CD4-positive, alpha-beta memory T cell (primary cell): ENCODE data around the gene FOXL3. TPM values are rescaled to one million over a fixed set of nuclear protein-coding genes. Genes with fewer than 3 reads are reported as not detected.

ENCODE experiments used
- CTCF ChIA-PET: fragments of 350-600 bp; sonication (Branson Sonifier 250); formaldehyde crosslinking; loops from one replicate; lab custom pipeline; 2021; ENCODE audit warnings: inconsistent platforms; ENCODE audit not compliant: partially characterized antibody; lab: Charles Lee
- POLR2A ChIA-PET: fragments of 350-600 bp; sonication (Branson Sonifier 250); formaldehyde crosslinking; loops from one replicate; lab custom pipeline; 2021; ENCODE audit not compliant: partially characterized antibody; lab: Charles Lee
- DNase-seq, 5 donors: peaks; one replicate each; pipeline versions ENCODE4 v3.0.0 to v3.0.0-alpha.2; 2020 to 2022; ENCODE audit warnings: mixed read lengths in 1 of 5
- H3K27ac ChIP-seq: one replicate; pipeline ENCODE4 v1.7.0; 2013; ENCODE audit warnings: low read depth, low read length
- H3K27me3 ChIP-seq: 2 replicates; pipeline ENCODE4 v1.7.0; 2013; ENCODE audit warnings: mild to moderate bottlenecking, low read length, moderate library complexity; ENCODE audit not compliant: insufficient read depth
- H3K36me3 ChIP-seq: 2 replicates; pipeline ENCODE4 v1.7.0; 2013; ENCODE audit warnings: mild to moderate bottlenecking, low read length, moderate library complexity; ENCODE audit not compliant: insufficient read depth
- H3K4me1 ChIP-seq: 2 replicates; pipeline ENCODE4 v1.7.0; 2013; ENCODE audit warnings: mild to moderate bottlenecking, low read length, moderate library complexity; ENCODE audit not compliant: insufficient read depth
- H3K4me3 ChIP-seq, 2 donors: one replicate each; pipeline ENCODE4 v1.7.0; 2013; ENCODE audit warnings: low read length in 2 of 2, mild to moderate bottlenecking in 1 of 2
- H3K9me3 ChIP-seq, 2 donors: one replicate each; pipeline ENCODE4 v1.7.0; 2013; ENCODE audit warnings: low read length in 2 of 2, control low read depth in 1 of 2; ENCODE audit not compliant: control insufficient read depth in 1 of 2
- H3K27ac Mint-ChIP-seq, 7 donors: one replicate each; pipeline ENCODE4 v1.8.0; 2020 to 2021; ENCODE audit warnings: mixed read lengths in 7 of 7, mild to moderate bottlenecking in 6 of 7, inconsistent platforms in 3 of 7, moderate library complexity in 3 of 7
- H3K27me3 Mint-ChIP-seq, 2 donors: one replicate each; pipeline ENCODE4 v1.8.0; 2020 to 2021; ENCODE audit warnings: mixed read lengths in 2 of 2
- H3K36me3 Mint-ChIP-seq, 2 donors: one replicate each; pipeline ENCODE4 v1.8.0; 2020 to 2021; ENCODE audit warnings: mixed read lengths in 2 of 2, inconsistent platforms in 1 of 2, mild to moderate bottlenecking in 1 of 2
- H3K4me1 Mint-ChIP-seq, 4 donors: one replicate each; pipeline ENCODE4 v1.8.0; 2020 to 2021; ENCODE audit warnings: mixed read lengths in 4 of 4, mild to moderate bottlenecking in 1 of 4
- H3K4me3 Mint-ChIP-seq, 8 donors: one replicate each; pipeline ENCODE4 v1.8.0; 2020 to 2021; ENCODE audit warnings: mixed read lengths in 8 of 8, mild to moderate bottlenecking in 7 of 8, moderate library complexity in 6 of 8, inconsistent platforms in 3 of 8
- H3K9me3 Mint-ChIP-seq, 8 donors: one replicate each; pipeline ENCODE4 v1.8.0; 2020 to 2021; ENCODE audit warnings: mixed read lengths in 8 of 8, mild to moderate bottlenecking in 5 of 8, inconsistent platforms in 3 of 8, moderate library complexity in 1 of 8
- intact Hi-C: fragments of 100-400 bp; cut with micrococcal nuclease; formaldehyde crosslinking; loops from one replicate; pipeline ENCODE4 v1.15.1; 2023
- polyA plus RNA-seq, 2 donors: library from polyadenylated mRNA; unstranded; fragments of 300-500 nt; fragmentation: Illumina TruSeq; gene quantifications; one replicate each; pipeline ENCODE4 v1.2.3, GENCODE V29; 2021
- total RNA-seq, 2 experiments: library from RNA; stranded (reverse); gene quantifications; one replicate each; pipeline ENCODE4 v1.2.3, GENCODE V29; 2021

Gene FOXL3
- total and polyA plus RNA-seq, 4 experiments from 2014 or later = not detected

DNA sequence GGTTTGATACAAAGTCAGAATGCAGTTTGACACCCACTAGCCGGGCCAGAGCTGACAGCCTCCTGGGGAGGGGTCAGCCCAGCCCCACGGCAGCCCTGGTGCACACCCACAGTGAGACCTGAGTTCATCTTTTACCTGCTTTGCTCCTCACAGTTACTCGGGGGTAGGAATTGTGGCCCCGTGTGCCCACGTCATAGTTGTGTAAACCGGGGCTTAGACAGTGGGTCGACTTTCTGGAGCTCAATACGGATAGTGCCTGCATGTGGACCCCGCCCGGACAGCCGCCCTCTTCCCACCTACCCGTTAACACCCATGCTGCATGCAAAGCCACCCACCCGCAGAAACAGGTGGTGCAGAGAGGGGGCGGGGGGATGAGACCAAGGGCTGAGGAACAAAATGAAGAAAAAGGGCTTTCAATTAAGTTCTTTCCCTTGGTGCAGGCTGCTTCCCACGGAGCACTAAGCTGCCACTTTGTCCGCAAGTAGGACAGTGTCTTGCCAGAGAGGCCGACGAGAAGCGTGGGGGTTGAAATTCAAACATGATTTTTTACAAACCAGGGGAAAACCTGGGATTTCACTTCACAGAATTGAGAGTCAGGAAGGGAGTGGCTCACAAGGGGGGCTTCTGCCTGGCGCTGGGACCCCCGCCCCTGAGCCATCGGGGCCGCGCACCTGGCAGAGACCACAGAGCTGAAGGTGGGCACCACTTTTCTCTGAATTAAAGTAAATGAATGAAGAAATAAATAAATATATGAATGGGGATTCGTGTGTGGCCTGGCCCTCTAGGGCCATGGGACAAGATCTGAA is 24.6 kb upstream of the FOXL3 start:
- Histone ChIP-seq H3K4me3 (no peak overlapping the region), H3K27me3 (no peaks in the 10 kb centered on the region), H3K27ac (no peak overlapping the region), H3K36me3 (no peaks in the 10 kb centered on the region), H3K9me3 (no peaks in the 10 kb centered on the region), H3K4me1 (no peaks in the 10 kb centered on the region)
- Mint-ChIP-seq H3K4me1 (peaks cover 0 to 6% (median 4%) of the 10 kb centered on the region in 4 donors), H3K27ac (peak overlapping the region in 2 of 7 donors; percentile 46 to 75), H3K9me3 (peaks cover 0 to 13% (median 3%) of the 10 kb centered on the region in 8 donors), H3K4me3 (no peak overlapping the region), H3K27me3 (no peaks in the 10 kb centered on the region), H3K36me3 (no peaks in the 10 kb centered on the region)
- ChIA-PET POLR2A (no interaction called here), CTCF (no interaction called here)
- intact Hi-C loops = no loop called here
- DNase-seq = no peak

DNA sequence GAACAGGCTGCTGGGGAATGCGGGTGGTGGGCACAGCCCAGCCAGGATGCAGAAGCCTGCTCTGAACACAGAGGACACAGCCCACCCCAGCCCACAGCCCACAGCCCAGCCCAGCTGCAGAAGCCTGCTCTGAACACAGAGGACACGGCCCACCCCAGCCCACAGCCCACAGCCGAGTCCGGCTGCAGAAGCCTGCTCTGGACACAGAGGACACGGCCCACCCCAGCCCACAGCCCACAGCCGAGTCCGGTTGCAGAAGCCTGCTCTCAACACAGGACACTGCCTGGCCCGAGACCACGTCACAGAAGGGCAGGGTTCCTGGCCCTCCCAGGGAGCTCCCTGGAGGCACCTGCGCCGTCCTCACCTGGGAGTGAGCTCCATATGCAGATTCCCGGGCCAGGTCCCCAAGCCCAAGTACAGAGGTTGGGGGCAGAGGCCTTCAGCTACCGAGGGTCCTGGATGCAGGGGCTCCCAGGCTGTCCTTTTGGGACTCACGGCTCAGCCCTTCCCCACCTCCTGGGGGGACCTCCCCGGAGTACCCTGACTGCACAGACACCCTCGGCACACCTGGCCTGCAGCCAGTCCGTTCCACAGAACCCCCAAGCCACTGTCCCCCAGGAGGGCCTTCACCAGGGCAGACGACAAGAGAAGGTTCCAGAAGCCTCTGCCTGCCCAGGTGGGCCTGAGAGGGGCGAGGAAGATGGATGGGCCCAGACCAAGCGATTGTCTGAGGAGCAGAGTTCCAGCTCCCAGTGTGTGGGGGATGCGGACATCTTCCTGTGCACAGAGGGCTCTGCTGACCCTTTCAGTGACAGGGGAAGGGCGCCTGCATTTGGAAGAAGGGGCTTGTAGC is 23.7 kb upstream of the FOXL3 start:
- Mint-ChIP-seq H3K36me3 (no peaks in the 10 kb centered on the region), H3K27ac (no peak overlapping the region), H3K27me3 (no peaks in the 10 kb centered on the region), H3K9me3 (peaks cover 0 to 13% (median 3%) of the 10 kb centered on the region in 8 donors), H3K4me3 (no peak overlapping the region), H3K4me1 (peaks cover 0 to 6% (median 4%) of the 10 kb centered on the region in 4 donors)
- H3K9me3 ChIP-seq = no peaks in the 10 kb centered on the region
- ChIA-PET CTCF (no interaction called here), POLR2A (no interaction called here)
- no peaks in the 10 kb centered on the region for H3K4me1 ChIP-seq
- H3K27me3 ChIP-seq = no peaks in the 10 kb centered on the region
- H3K36me3 ChIP-seq = no peaks in the 10 kb centered on the region
- H3K4me3 ChIP-seq = no peak overlapping the region
- DNase-seq = no peak
- no peak overlapping the region for H3K27ac ChIP-seq
- intact Hi-C loops = no loop called here

DNA sequence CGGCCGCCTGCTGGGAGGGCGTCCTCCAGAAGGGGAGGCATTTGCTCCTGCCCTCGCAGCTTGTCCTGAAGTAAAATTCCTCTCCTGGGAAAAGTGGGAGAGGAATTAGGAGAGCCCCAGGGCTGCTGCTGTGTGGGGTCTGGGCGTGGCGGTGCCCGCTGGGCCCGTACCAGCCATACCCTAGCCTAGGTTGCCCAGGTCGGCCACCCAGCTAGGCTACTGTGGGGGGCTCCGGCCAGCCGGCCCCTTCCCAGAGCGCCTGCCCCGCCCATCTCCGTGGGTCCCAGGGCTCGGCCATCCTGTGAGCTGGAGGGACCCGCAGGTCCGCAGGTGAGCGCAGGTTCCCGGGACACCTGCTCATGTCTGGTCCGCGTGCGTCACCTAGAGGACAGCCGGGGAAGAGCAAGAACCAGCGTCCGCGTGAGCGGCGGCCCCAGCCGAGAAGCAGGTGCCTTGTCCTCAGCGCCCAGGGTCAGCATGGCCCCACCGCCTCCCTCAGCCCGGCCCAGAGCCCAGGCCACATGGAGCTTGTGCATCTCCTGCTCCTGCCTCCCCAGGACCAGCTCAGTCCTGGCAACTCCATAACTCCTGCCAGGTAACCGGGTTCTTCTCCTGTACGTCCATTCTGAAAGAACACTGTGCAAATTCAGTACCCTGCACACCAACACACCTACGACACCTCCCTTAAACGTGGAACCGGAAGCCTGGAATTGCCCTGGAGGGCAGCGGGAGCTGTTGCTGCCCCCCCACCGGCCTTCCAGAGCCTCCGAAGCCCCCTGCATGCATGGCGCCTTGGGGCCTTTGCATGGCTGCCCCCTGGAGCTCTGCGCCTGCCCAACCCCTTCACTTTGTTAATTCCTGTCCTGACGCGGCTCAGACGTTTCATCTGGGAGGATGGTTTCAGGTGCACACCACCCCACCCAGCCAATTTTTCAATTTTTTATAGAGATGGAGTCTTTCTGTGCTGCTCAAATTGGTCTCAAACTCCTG is 22.8 kb upstream of the FOXL3 start:
- CTCF ChIA-PET = no interaction called here

DNA sequence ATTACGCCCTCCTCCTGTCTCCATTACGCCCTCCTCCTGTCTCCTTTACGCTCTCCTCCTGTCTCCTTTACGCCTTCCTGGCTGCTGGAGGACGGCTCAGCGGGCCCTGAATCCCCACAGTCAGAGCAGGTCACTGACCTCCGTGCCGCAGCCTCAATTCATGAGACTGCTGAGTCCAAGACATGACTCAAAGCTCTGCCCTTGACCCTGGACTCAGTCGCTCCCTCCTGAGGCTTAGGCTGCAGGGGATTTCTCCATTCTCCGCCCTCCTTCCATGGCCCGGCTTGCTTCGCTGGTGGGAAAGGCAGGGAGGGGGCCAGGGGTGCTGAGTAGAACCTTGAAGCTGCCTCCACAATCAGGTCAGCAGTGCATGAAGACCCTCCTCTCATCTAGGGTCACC is 21.0 kb upstream of the FOXL3 start:
- H3K9me3 ChIP-seq = no peaks in the 10 kb centered on the region

More for the DNA sequence above, 22.8 kb upstream of the FOXL3 start:
- no peak overlapping the region for H3K4me3 ChIP-seq
- H3K27ac Mint-ChIP-seq = peak overlapping the region in 1 of 7 donors; percentile 72
- no peaks in the 10 kb centered on the region for H3K27me3 ChIP-seq
- peaks cover 0 to 11% (median 3%) of the 10 kb centered on the region in 8 donors for H3K9me3 Mint-ChIP-seq
- POLR2A ChIA-PET = no interaction called here
- no peaks in the 10 kb centered on the region for H3K36me3 ChIP-seq
- H3K27me3 Mint-ChIP-seq = no peaks in the 10 kb centered on the region
- no peaks in the 10 kb centered on the region for H3K4me1 ChIP-seq
- no peaks in the 10 kb centered on the region for H3K36me3 Mint-ChIP-seq
- H3K4me3 Mint-ChIP-seq = no peak overlapping the region
- H3K9me3 ChIP-seq = no peaks in the 10 kb centered on the region
- no peak for DNase-seq
- peaks cover 0 to 4% (median 4%) of the 10 kb centered on the region in 4 donors for H3K4me1 Mint-ChIP-seq
- intact Hi-C loops = no loop called here
- no peak overlapping the region for H3K27ac ChIP-seq

DNA sequence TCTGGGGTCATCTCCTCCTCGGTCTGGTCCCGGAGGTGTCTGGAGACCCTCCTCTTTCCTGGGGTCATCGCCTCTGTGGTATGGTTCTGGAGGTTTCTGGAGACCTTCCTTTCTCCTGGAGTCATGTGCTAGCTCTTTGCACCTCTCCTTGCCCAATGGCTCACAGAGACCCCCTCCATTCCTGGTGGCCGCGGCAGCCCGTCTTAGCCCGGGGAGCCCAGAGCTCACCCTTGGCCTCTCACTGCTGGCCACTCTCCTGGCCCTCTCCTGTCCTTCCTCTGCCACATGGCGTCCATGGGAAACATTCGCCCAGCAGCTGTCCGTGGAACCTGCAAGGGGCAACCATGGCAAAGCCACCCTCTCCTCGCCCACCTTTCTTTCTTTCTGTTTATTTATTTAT is 20.2 kb upstream of the FOXL3 start:
- Mint-ChIP-seq H3K36me3 (no peaks in the 10 kb centered on the region), H3K27ac (peak overlapping the region in 1 of 7 donors; percentile 55), H3K27me3 (no peaks in the 10 kb centered on the region), H3K4me3 (no peak overlapping the region), H3K4me1 (peaks cover 0 to under 1% (median 0%) of the 10 kb centered on the region in 4 donors), H3K9me3 (peaks cover 0 to 26% (median 20%) of the 10 kb centered on the region in 8 donors)
- Histone ChIP-seq H3K27me3 (no peaks in the 10 kb centered on the region), H3K36me3 (no peaks in the 10 kb centered on the region), H3K27ac (no peak overlapping the region), H3K4me3 (no peak overlapping the region), H3K4me1 (no peaks in the 10 kb centered on the region), H3K9me3 (no peaks in the 10 kb centered on the region)
- ChIA-PET POLR2A (no interaction called here), CTCF (no interaction called here)
- intact Hi-C loops = no loop called here
- DNase-seq = no peak

More for the DNA sequence above, 21.0 kb upstream of the FOXL3 start:
- ChIA-PET POLR2A (no interaction called here), CTCF (no interaction called here)
- no peak for DNase-seq
- Histone ChIP-seq H3K27me3 (no peaks in the 10 kb centered on the region), H3K36me3 (no peaks in the 10 kb centered on the region), H3K27ac (no peak overlapping the region), H3K4me1 (no peaks in the 10 kb centered on the region), H3K4me3 (no peak overlapping the region)
- H3K4me1 Mint-ChIP-seq = peaks cover 0 to 2% (median 0%) of the 10 kb centered on the region in 4 donors
- no peaks in the 10 kb centered on the region for H3K27me3 Mint-ChIP-seq
- intact Hi-C loops = no loop called here
- no peaks in the 10 kb centered on the region for H3K36me3 Mint-ChIP-seq
- no peak overlapping the region for H3K27ac Mint-ChIP-seq
- H3K9me3 Mint-ChIP-seq = peaks cover 0 to 18% (median 13%) of the 10 kb centered on the region in 8 donors
- H3K4me3 Mint-ChIP-seq = no peak overlapping the region

DNA sequence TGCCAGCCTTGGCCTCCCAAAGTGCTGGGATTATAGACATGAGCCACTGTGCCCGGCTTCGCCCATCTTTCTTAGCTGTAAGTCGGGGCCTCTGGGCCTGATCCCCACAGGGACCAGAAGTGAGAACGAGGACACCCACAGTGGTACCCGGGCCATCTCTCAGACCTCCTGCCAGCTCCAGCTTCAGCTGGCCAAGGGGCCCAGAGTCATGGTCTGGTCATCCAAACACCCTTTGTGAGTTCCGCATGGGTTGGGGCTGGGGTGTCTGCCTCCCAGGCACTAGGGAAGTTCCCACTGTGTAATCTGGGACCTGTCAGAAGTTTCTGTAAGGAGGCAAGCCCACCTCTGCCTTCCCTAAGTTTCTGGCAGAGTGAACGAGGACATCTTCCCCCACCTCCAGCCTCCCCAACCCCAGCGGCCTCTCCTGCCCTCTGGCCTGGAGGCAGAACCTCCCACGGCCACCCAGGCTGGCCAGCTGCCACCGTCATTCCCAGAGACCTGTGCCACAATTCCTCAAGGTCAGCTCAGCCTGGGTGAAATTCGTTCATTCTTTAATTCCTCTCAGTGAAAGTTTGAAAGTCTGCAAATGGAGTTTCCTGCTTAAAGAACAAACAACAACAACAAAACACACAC is 19.5 kb upstream of the FOXL3 start:
- H3K4me1 ChIP-seq = no peaks in the 10 kb centered on the region
- no peak for DNase-seq
- H3K4me3 Mint-ChIP-seq = no peak overlapping the region
- no peaks in the 10 kb centered on the region for H3K36me3 Mint-ChIP-seq
- H3K9me3 Mint-ChIP-seq = peaks cover 0 to 33% (median 22%) of the 10 kb centered on the region in 8 donors
- intact Hi-C loops = no loop called here
- CTCF ChIA-PET = no interaction called here
- no peaks in the 10 kb centered on the region for H3K4me1 Mint-ChIP-seq
- H3K27me3 ChIP-seq = no peaks in the 10 kb centered on the region
- H3K27ac Mint-ChIP-seq = no peak overlapping the region
- H3K9me3 ChIP-seq = no peaks in the 10 kb centered on the region
- POLR2A ChIA-PET = no interaction called here
- no peaks in the 10 kb centered on the region for H3K36me3 ChIP-seq
- H3K4me3 ChIP-seq = no peak overlapping the region
- H3K27me3 Mint-ChIP-seq = peaks cover 0 to 1% of the 10 kb centered on the region in 2 donors
- H3K27ac ChIP-seq = no peak overlapping the region
